Spleen (tissue), 7 donors: Measurements from ENCODE around the gene VWA3A.

ENCODE experiments used
- CTCF ChIP-seq, 11 experiments: fragments of 200-600 bp in 7 of 11; fragments of 450-650 bp in 4 of 11; sonication (generic) in 4 of 11; IDR thresholded peaks in 8 of 11; conservative IDR thresholded peaks in 3 of 11; 1 replicate in 7 of 11; 2 replicates in 4 of 11; pipeline versions ENCODE4 v1.4.0 to v1.8.0; 2016 to 2021; ENCODE audit warnings: antibody characterized with exemption in 11 of 11, inconsistent platforms in 4 of 11, mild to moderate bottlenecking in 1 of 11
- POLR2A ChIP-seq, 3 donors: fragments of 450-650 bp; IDR thresholded peaks; one replicate each; pipeline ENCODE4 v1.5.1; 2017; ENCODE audit warnings: antibody characterized with exemption in 3 of 3, mild to moderate bottlenecking in 1 of 3
- donor health status: DM: no; HTN: no; CAD: no; lungs with moderate emphysema.
- donor health status: DM: no; HTN: no; CAD: no.
- donor health status: DM: no; HTN: no; CAD: no.

- TF ChIP-seq CTCF (IDR thresholded peaks at IDR 0.05 in 8 of 11, conservative IDR thresholded peaks at IDR 0.05 in 3 of 11) (no peak), POLR2A (IDR thresholded peaks at IDR 0.05) (no peak)
These were observed 82.3 kb downstream of the VWA3A start for GRCh38 chr16:22174642-22175041.
